HAP-1 (cell line): ENCODE measurements around the gene LMF2.

Experiments used
- DNase-seq, 2 experiments: peaks; one replicate each; pipeline ENCODE4 v3.0.0-alpha.2; 2016 to 2020; ENCODE audit warnings: low spot score in 2 of 2
- H3K27me3 ChIP-seq: fragments of 250-450 bp; sonication (Bioruptor Pico); 2 replicates; pipeline ENCODE4 v1.5.1; 2020; ENCODE audit warnings: low read depth, mild to moderate bottlenecking, moderate library complexity
- H3K36me3 ChIP-seq: fragments of 250-450 bp; sonication (Bioruptor Pico); replicated peaks from 2 replicates; pipeline ENCODE4 v1.5.1; 2020; ENCODE audit warnings: mild to moderate bottlenecking
- H3K4me1 ChIP-seq: fragments of 250-450 bp; sonication (Bioruptor Pico); 2 replicates; pipeline ENCODE4 v1.5.1; 2020; ENCODE audit warnings: mild to moderate bottlenecking
- H3K4me3 ChIP-seq: fragments of 250-450 bp; sonication (Bioruptor Pico); 2 replicates; pipeline ENCODE4 v1.5.1; 2020; ENCODE audit warnings: mild to moderate bottlenecking, moderate library complexity
- H3K9me3 ChIP-seq: fragments of 250-450 bp; sonication (Bioruptor Pico); 2 replicates; pipeline ENCODE4 v1.5.1; 2020; ENCODE audit warnings: mild to moderate bottlenecking, moderate library complexity
- in situ Hi-C: fragments of 300-500 bp; cut with MboI; formaldehyde crosslinking; loops from 3 replicates; pipeline ENCODE4 v1.14.3; 2020; ENCODE audit warnings: low sequenced_read_pairs, inconsistent platforms, mixed read lengths

Gene LMF2

GRCh38 chr22:50469377-50470305 lies 37.9 kb downstream of the LMF2 start:
- in situ Hi-C loops, result no loop called here
- no peak overlapping the region for H3K4me3 ChIP-seq
- H3K27me3 ChIP-seq, result no peaks in the 10 kb centered on the region
- peaks cover 44% of the 10 kb centered on the region for H3K36me3 ChIP-seq
- peaks cover 7% of the 10 kb centered on the region; the same call in 1 of the 2 replicates for H3K4me1 ChIP-seq
- no peak for DNase-seq
- no peaks in the 10 kb centered on the region for H3K9me3 ChIP-seq

- Histone ChIP-seq H3K4me1 (peaks cover 5% of the 10 kb centered on the region; the same call in 1 of the 2 replicates), H3K4me3 (no peak overlapping the region), H3K36me3 (peaks cover 54% of the 10 kb centered on the region), H3K27me3 (no peaks in the 10 kb centered on the region), H3K9me3 (no peaks in the 10 kb centered on the region)
- no peak for DNase-seq
- in situ Hi-C loops, result no loop called here
These were observed 38.9 kb downstream of the LMF2 start for GRCh38 chr22:50468626-50469025.

- Histone ChIP-seq H3K36me3 (peaks cover 54% of the 10 kb centered on the region), H3K4me3 (no peak overlapping the region), H3K27me3 (no peaks in the 10 kb centered on the region), H3K9me3 (no peaks in the 10 kb centered on the region), H3K4me1 (no peaks in the 10 kb centered on the region)
- in situ Hi-C loops, result no loop called here
- no peak for DNase-seq
These were observed 39.6 kb downstream of the LMF2 start for GRCh38 chr22:50467773-50468440.

GRCh38 chr22:50467341-50467740 lies 40.2 kb downstream of the LMF2 start:
- Histone ChIP-seq H3K27me3 (no peaks in the 10 kb centered on the region), H3K4me3 (no peak overlapping the region), H3K4me1 (no peaks in the 10 kb centered on the region), H3K36me3 (peaks cover 51% of the 10 kb centered on the region), H3K9me3 (no peaks in the 10 kb centered on the region)
- DNase-seq, result no peak
- in situ Hi-C loops, result no loop called here

GRCh38 chr22:50465066-50465930 lies 42.2 kb downstream of the LMF2 start:
- in situ Hi-C loops, result no loop called here

GRCh38 chr22:50464451-50464850 lies 43.1 kb downstream of the LMF2 start:
- no peaks in the 10 kb centered on the region for H3K4me1 ChIP-seq
- in situ Hi-C loops, result no loop called here
- H3K36me3 ChIP-seq, result peaks cover 75% of the 10 kb centered on the region
- no peaks in the 10 kb centered on the region for H3K27me3 ChIP-seq
- H3K4me3 ChIP-seq, result no peak overlapping the region
- no peak for DNase-seq
- H3K9me3 ChIP-seq, result no peaks in the 10 kb centered on the region

More at GRCh38 chr22:50465066-50465930, 42.2 kb downstream of the LMF2 start:
- Histone ChIP-seq H3K36me3 (peaks cover 67% of the 10 kb centered on the region), H3K9me3 (no peaks in the 10 kb centered on the region), H3K27me3 (no peaks in the 10 kb centered on the region), H3K4me3 (no peak overlapping the region), H3K4me1 (no peaks in the 10 kb centered on the region)
- DNase-seq, result no peak

GRCh38 chr22:50463188-50463900 lies 44.2 kb downstream of the LMF2 start:
- no peak for DNase-seq
- Histone ChIP-seq H3K4me3 (no peak overlapping the region), H3K9me3 (no peaks in the 10 kb centered on the region), H3K36me3 (peaks cover 86% of the 10 kb centered on the region), H3K27me3 (no peaks in the 10 kb centered on the region), H3K4me1 (no peaks in the 10 kb centered on the region)
- in situ Hi-C loops, result no loop called here

- H3K27me3 ChIP-seq, result no peaks in the 10 kb centered on the region
- peaks cover 86% of the 10 kb centered on the region for H3K36me3 ChIP-seq
- in situ Hi-C loops, result no loop called here
- H3K9me3 ChIP-seq, result no peaks in the 10 kb centered on the region
- DNase-seq, result no peak
- H3K4me3 ChIP-seq, result no peak overlapping the region
- H3K4me1 ChIP-seq, result no peaks in the 10 kb centered on the region
These were observed 45.4 kb downstream of the LMF2 start for GRCh38 chr22:50461979-50462540.

GRCh38 chr22:50461536-50461935 lies 46.0 kb downstream of the LMF2 start:
- Histone ChIP-seq H3K36me3 (peaks cover 86% of the 10 kb centered on the region), H3K4me3 (no peak overlapping the region), H3K9me3 (no peaks in the 10 kb centered on the region), H3K4me1 (no peaks in the 10 kb centered on the region), H3K27me3 (no peaks in the 10 kb centered on the region)
- in situ Hi-C loops, result no loop called here
- DNase-seq, result no peak

- Histone ChIP-seq H3K27me3 (no peaks in the 10 kb centered on the region), H3K4me3 (no peak overlapping the region), H3K9me3 (no peaks in the 10 kb centered on the region), H3K36me3 (peaks cover 83% of the 10 kb centered on the region), H3K4me1 (no peaks in the 10 kb centered on the region)
- DNase-seq, result no peak
- in situ Hi-C loops, result no loop called here
These were observed 46.6 kb downstream of the LMF2 start for GRCh38 chr22:50460938-50461337.

GRCh38 chr22:50459496-50460140 lies 47.9 kb downstream of the LMF2 start:
- no peaks in the 10 kb centered on the region for H3K9me3 ChIP-seq

GRCh38 chr22:50459016-50459415 lies 48.5 kb downstream of the LMF2 start:
- in situ Hi-C loops, result no loop called here
- peaks cover 83% of the 10 kb centered on the region for H3K36me3 ChIP-seq
- H3K9me3 ChIP-seq, result no peaks in the 10 kb centered on the region
- H3K4me3 ChIP-seq, result no peak overlapping the region
- no peaks in the 10 kb centered on the region for H3K27me3 ChIP-seq
- DNase-seq, result no peak
- no peaks in the 10 kb centered on the region for H3K4me1 ChIP-seq

More at GRCh38 chr22:50459496-50460140, 47.9 kb downstream of the LMF2 start:
- no peaks in the 10 kb centered on the region for H3K27me3 ChIP-seq
- H3K36me3 ChIP-seq, result peaks cover 83% of the 10 kb centered on the region
- H3K4me3 ChIP-seq, result no peak overlapping the region
- no peak for DNase-seq
- in situ Hi-C loops, result no loop called here
- no peaks in the 10 kb centered on the region for H3K4me1 ChIP-seq
